Limb (tissue), 2 donors: ENCODE measurements around the gene TBC1D22A.
"Not testable (repeated sequence)": the region's sequence is repeated elsewhere in the genome, so short reads cannot be mapped to it uniquely, and the experiment has no call there.

ENCODE experiments used
- DNase-seq, 2 donors: peaks; one replicate each; pipeline ENCODE4 v3.0.0-alpha.2; 2016; ENCODE audit errors: extremely low spot score in 2 of 2

TBC1D22A gene

GRCh38 chr22:46812034-46812605 lies 49.7 kb downstream of the TBC1D22A start:
- DNase-seq = no peak

DNA sequence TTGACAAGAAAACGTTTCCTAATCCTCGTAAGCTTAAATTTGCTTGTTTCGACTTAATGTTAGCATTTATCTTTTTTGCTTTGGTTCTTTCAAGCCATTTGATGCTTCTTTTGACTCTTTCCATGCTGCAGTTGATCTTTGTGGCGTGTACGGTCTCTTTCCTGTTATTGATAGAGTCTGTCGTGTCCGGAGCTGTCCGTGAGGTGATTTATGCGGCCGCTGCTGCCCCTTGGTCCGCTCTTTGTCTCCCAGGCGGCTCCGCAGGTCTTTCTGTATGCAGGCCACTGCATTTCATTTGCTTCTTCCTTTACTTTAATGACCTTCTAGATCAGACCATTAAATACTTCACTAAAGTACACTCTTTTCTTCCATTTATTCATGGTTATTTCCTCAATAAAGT lies 50.3 kb downstream of the TBC1D22A start:
- DNase-seq = no peak

DNA sequence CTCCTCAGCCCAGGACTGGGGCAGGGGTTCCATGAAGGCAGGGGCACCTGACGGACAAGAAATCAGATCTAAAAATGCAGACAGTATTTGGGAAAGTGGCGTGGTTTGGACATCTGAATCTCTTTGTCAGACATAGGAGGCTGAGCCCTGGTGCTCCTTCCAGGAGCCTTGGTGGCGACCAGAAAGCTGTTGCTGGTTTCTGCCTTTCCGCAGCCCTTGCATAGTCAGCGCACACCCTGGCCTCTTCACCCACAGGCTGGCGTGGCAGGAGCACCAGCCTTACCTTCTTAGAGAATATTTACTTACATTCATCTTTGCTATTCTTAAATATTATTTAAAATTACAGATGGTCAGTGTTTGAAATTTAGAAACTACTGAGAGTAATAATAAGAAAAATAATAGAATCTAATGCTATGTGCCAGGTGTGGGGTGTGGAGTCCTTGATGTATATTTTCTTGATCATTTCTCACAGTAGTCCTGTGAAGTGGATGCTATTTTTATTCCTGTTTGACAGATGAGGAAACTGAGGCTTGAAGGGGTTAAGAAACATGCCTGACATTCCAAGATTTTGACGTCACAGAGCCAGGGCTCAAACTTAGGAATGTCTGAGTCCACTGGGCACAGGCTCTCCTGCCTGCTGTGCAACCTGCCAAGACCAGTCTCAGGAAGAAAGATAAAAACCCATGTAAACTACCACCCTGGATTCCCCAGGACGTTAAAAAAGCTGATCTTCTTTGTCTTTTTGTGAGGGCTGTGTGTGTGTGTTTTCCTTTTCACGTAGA lies 51.6 kb downstream of the TBC1D22A start:
- DNase-seq = no peak

DNA sequence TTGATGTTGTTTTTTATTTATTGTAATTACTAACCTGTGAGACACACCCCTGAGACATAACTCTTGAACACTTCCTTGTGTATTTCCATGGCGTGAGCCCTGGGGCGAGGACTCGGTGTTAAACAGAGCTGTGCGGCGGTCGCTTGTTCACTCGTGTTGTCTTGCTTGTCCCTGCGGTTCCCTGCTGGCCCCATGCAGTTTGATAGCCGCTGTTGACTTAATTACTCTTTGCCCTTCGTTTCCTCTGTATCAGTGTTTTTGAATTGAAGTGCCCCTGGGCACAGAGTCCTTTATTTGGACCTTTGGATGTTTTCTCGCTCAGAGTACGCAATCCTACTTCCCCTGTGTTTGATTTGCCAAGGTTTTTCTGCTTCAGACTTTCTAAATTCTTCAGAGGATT lies 52.7 kb downstream of the TBC1D22A start:
- no peak for DNase-seq

DNA sequence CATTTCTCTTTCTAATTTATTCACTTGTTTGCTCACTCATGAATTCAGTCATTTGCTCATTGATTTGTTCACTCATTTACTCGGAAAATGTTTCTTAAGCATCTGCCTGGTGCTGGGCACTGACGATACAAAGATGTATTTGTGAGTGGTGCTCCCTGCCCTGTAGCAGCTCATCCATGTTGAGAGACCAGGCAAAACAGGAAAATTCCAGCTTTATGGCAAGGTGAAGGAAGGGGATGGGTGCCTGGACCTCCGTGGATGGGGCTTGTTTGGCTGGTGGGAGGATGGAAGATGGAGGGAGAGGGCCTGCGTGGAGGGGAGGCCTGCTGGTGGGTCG lies 53.1 kb downstream of the TBC1D22A start:
- no peak for DNase-seq

DNA sequence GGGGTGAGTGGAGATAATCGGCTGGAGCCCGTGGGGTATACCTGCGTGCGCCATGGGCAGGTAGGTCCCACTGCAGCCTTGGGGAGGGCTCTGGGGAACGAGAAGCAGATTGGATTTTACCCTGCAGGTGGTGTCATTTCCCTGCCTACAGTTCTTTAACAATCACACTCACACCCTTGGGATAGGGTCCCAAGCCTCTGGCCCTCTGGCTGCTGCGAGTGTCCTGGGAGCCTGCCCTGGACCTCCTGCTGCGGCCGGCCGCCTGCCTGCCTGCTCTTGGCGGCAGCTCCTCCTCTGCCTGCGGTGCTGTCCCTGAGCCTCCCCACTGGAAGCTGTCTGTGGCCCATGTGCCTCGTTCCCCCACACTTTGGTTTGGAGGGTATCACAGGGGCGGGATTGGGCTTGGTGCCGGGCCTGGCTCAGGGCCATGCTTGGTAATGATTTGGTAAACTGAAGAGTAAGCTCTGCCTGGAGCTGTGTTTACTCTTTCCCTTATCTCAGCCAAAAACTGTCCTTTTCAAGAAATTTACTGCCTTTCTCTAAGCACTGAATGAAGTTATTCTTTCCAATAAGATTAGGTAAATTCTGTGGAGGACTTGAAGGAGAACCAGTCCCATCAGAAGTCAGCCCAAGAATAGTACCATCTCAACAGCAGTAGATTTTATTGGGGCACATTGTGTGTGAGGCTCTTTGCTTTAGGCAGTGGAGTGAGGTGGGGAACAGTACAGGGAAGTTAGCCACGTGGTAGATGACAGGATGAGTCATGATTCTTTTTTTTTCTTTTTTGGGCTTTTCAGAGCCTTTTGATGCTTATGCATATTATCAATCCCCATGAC lies 53.7 kb downstream of the TBC1D22A start:
- DNase-seq = no peak

GRCh38 chr22:46817390-46817789 lies 54.9 kb downstream of the TBC1D22A start:
- not testable (repeated sequence) for DNase-seq

GRCh38 chr22:46823248-46823647 lies 60.8 kb downstream of the TBC1D22A start:
- DNase-seq = no peak

GRCh38 chr22:46823654-46824053 lies 61.2 kb downstream of the TBC1D22A start:
- DNase-seq = no peak

GRCh38 chr22:46824344-46824909 lies 62.0 kb downstream of the TBC1D22A start:
- no peak for DNase-seq

- DNase-seq = no peak
These were observed 62.6 kb downstream of the TBC1D22A start for GRCh38 chr22:46824980-46825544.

- no peak for DNase-seq
These were observed 64.1 kb downstream of the TBC1D22A start for GRCh38 chr22:46826438-46827135.

- DNase-seq = no peak
These were observed 64.8 kb downstream of the TBC1D22A start for GRCh38 chr22:46827136-46827780.

DNA sequence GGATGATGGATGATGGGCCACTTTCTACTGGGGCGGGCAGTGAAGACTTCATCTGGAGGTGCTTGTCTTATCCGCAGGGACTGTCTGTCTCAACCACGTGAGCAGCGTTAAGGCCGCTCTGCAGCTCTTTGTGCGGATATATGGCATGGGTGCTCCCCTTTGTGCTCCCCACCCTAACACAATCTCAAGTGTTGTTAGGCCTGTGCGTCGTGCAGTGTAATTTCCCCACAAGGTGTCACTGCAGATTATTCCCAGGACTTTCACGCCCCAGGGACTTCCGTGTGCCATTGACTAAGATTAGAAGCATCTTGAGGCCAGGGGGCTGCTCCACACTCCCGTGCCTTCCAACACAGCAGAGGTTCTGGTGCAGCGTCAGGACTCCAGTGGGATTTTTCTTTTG lies 65.3 kb downstream of the TBC1D22A start:
- DNase-seq = no peak

GRCh38 chr22:46828323-46828900 lies 66.0 kb downstream of the TBC1D22A start:
- DNase-seq = no peak

DNA sequence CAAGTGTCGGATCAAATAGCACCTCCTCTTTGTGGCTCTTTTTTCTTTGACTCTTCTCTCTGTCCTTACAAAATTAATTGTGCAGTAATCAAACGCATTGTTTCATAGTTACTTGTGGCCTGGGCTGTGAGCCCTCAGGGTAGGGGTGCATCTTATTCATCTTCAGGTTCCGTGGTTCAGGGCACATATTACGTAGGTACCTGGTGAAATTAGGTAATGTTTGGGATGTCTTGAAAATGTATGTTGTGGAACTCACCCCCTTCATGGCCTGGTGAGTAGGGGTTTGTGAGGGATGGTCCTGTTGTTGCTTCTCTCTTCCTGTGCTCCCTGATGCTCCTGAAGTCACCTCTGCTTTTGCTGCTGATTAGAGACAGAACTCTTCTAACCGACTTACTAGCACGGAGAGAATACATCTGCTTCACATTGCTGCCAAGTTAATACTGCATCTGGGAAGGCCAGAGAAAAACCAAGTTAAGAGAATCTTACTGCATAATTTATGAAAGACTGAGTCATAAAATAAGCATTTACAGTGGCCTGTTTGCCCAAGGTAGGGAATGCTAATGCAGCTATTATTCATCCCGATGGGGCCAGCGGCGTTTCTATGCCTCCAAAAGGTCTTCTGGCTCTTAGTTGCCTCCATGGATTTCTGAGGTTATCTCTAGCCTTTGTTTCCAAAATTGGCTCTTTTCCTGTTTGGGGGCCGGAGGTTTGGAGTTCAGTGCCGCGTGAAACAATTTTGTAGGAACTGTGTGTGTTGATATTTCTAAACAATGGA lies 66.9 kb downstream of the TBC1D22A start:
- peak in 1 of 2 donors; percentile 71 for DNase-seq

- peak in 1 of 2 donors; percentile 10 for DNase-seq
These were observed 67.7 kb downstream of the TBC1D22A start for GRCh38 chr22:46829941-46830715.

- no peak for DNase-seq
These were observed 68.4 kb downstream of the TBC1D22A start for GRCh38 chr22:46830841-46831240.

GRCh38 chr22:46833228-46833627 lies 70.8 kb downstream of the TBC1D22A start:
- no peak for DNase-seq
